Caco-2 (cell line): Measurements from ENCODE around the gene RGS7BP. TPM values are rescaled to one million over a fixed set of nuclear protein-coding genes. Genes with fewer than 3 reads are reported as not detected.

Experiments used
- BruUV-seq: library from RNA; stranded (reverse); fragments of 400-500 nt; replicated peaks from 2 replicates; lab custom pipeline; 2021; lab: Mats Ljungman, UMichigan
- CTCF ChIA-PET: fragments of 300-600 bp; sonication (Branson Sonifier 250); formaldehyde crosslinking; loops from one replicate; lab custom pipeline; 2022; ENCODE audit warnings: antibody characterized with exemption; lab: Charles Lee
- POLR2A ChIA-PET: fragments of 300-600 bp; sonication (Branson Sonifier 250); formaldehyde crosslinking; loops from one replicate; lab custom pipeline; 2022; ENCODE audit warnings: antibody characterized with exemption; lab: Charles Lee
- DNase-seq, 2 experiments: peaks; one replicate each; pipeline versions ENCODE4 v3.0.0 to v3.0.0-alpha.2; 2020 to 2022
- H3K27me3 ChIP-seq: replicated peaks from 2 replicates; pipeline ENCODE4 v1.6.0; 2011; ENCODE audit warnings: low read length; ENCODE audit not compliant: control insufficient read depth, insufficient read depth
- H3K36me3 ChIP-seq: 2 replicates; pipeline ENCODE4 v1.5.1; 2011; ENCODE audit warnings: low read length; ENCODE audit not compliant: control insufficient read depth, insufficient read depth
- H3K4me1 ChIP-seq: fragments of 250-450 bp; sonication (Bioruptor Pico); 2 replicates; pipeline ENCODE4 v1.5.1; 2020; ENCODE audit warnings: mild to moderate bottlenecking
- H3K4me3 ChIP-seq: 2 replicates; pipeline ENCODE4 v1.5.1; 2011; ENCODE audit warnings: low read depth, mild to moderate bottlenecking, control low read depth, low read length
- H3K9me3 ChIP-seq: fragments of 250-450 bp; sonication (Bioruptor Pico); 2 replicates; pipeline ENCODE4 v1.5.1; 2020; ENCODE audit warnings: mild to moderate bottlenecking, moderate library complexity
- H3K27ac Mint-ChIP-seq: one replicate; pipeline ENCODE4 v1.8.0; 2022; ENCODE audit warnings: mixed read lengths; ENCODE audit not compliant: unreplicated experiment
- H3K27me3 Mint-ChIP-seq: one replicate; pipeline ENCODE4 v1.8.0; 2022; ENCODE audit warnings: mixed read lengths; ENCODE audit not compliant: insufficient read depth, unreplicated experiment
- H3K36me3 Mint-ChIP-seq: one replicate; pipeline ENCODE4 v1.8.0; 2022; ENCODE audit warnings: mild to moderate bottlenecking, mixed read lengths; ENCODE audit not compliant: insufficient read depth, unreplicated experiment
- H3K4me1 Mint-ChIP-seq: one replicate; pipeline ENCODE4 v1.8.0; 2022; ENCODE audit warnings: low read depth, mixed read lengths; ENCODE audit not compliant: unreplicated experiment
- H3K4me3 Mint-ChIP-seq: one replicate; pipeline ENCODE4 v1.8.0; 2022; ENCODE audit warnings: mild to moderate bottlenecking, moderate library complexity, mixed read lengths; ENCODE audit not compliant: unreplicated experiment
- H3K9me3 Mint-ChIP-seq: one replicate; pipeline ENCODE4 v1.8.0; 2022; ENCODE audit warnings: mixed read lengths; ENCODE audit not compliant: unreplicated experiment
- intact Hi-C: fragments of 100-400 bp; cut with micrococcal nuclease; formaldehyde crosslinking; loops from one replicate; pipeline ENCODE4 v1.10.0; 2022; ENCODE audit not compliant: unreplicated experiment
- total RNA-seq: library from RNA; stranded (reverse); gene quantifications from 2 replicates; pipeline ENCODE4 v1.2.3, GENCODE V29; 2022
- TF ChIP-seq, protein P1 (sequence below), 2 experiments: fragments of 200-600 bp in 1 of 2; IDR thresholded peaks; 1 replicate in 1 of 2; 2 replicates in 1 of 2; pipeline versions ENCODE4 v1.5.1 to v1.8.0; 2011 to 2022; ENCODE audit warnings: antibody characterized with exemption in 1 of 2, control low read depth in 1 of 2, inconsistent platforms in 1 of 2, low read depth in 1 of 2, low read length in 1 of 2, mild to moderate bottlenecking in 1 of 2, moderate library complexity in 1 of 2; ENCODE audit not compliant: insufficient read depth in 1 of 2, severe bottlenecking in 1 of 2, unreplicated experiment in 1 of 2

RGS7BP gene
- total RNA-seq, 1 experiment from 2014 or later: not detected

DNA sequence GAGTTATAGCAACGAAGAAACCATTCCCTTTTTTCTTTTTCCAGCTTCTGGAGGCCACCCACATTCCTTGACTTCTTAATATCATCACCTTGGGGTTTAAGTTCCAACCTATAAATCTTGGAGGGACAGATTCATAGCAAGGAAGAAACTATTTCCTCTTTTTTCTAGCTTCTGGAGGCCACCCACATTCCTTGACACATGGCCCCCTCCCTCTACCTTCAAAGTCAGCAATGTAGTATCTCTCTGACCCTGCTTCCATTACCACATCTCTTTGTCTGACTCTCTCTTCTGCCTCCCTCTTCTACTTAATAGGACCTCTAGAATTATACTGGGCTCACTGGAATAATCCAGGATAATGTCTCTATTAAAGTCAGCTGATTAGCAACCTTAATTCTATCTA, 149.8 kb downstream of the RGS7BP start:
- H3K27ac Mint-ChIP-seq: no peak overlapping the region
- H3K4me1 Mint-ChIP-seq: peaks cover 17% of the 10 kb centered on the region
- POLR2A ChIA-PET: no interaction called here
- no TSS peak for BruUV-seq
- TF ChIP-seq, protein P1, sequence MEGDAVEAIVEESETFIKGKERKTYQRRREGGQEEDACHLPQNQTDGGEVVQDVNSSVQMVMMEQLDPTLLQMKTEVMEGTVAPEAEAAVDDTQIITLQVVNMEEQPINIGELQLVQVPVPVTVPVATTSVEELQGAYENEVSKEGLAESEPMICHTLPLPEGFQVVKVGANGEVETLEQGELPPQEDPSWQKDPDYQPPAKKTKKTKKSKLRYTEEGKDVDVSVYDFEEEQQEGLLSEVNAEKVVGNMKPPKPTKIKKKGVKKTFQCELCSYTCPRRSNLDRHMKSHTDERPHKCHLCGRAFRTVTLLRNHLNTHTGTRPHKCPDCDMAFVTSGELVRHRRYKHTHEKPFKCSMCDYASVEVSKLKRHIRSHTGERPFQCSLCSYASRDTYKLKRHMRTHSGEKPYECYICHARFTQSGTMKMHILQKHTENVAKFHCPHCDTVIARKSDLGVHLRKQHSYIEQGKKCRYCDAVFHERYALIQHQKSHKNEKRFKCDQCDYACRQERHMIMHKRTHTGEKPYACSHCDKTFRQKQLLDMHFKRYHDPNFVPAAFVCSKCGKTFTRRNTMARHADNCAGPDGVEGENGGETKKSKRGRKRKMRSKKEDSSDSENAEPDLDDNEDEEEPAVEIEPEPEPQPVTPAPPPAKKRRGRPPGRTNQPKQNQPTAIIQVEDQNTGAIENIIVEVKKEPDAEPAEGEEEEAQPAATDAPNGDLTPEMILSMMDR (IDR thresholded peaks at IDR 0.05; ENCODE audit: insufficient read depth in 1 of 2, low read depth in 1 of 2, low read length in 1 of 2, severe bottlenecking in 1 of 2, unreplicated experiment in 1 of 2): no peak
- no peak overlapping the region for H3K4me3 Mint-ChIP-seq
- intact Hi-C loops: no loop called here
- H3K36me3 Mint-ChIP-seq: peaks cover 6% of the 10 kb centered on the region
- CTCF ChIA-PET: no interaction called here
- H3K9me3 Mint-ChIP-seq: peaks cover 20% of the 10 kb centered on the region
- Histone ChIP-seq H3K9me3 (peaks cover 6% of the 10 kb centered on the region; the same call in 1 of the 2 replicates), H3K4me1 (peaks cover 15% of the 10 kb centered on the region), H3K27me3 (no peaks in the 10 kb centered on the region), H3K36me3 (no peaks in the 10 kb centered on the region), H3K4me3 (no peak overlapping the region)
- no peaks in the 10 kb centered on the region for H3K27me3 Mint-ChIP-seq
- DNase-seq: no peak

DNA sequence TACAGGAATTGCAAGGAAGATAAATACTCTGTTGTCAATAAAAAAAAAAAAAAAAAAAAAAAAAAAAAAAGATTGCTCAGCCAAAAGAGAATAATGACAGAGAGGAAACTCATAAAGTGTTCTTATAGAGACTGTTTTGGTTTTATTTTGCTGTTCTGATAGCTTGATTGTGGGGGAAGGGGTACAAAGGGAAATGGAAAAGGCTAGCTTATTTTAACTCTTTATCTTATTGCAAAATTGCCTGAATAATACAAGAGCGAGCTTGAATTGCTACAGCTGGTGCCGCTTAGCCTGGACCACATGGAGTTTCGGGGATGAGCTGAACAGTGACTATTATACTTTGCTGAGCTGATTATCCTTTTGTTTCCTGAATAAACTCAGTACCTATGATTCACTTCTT, 153.5 kb downstream of the RGS7BP start:
- peaks cover 4% of the 10 kb centered on the region; the same call in 1 of the 2 replicates for H3K9me3 ChIP-seq
- CTCF ChIA-PET: no interaction called here
- DNase-seq: no peak
- H3K9me3 Mint-ChIP-seq: peaks cover 12% of the 10 kb centered on the region
- peaks cover 6% of the 10 kb centered on the region for H3K4me1 ChIP-seq
- H3K27ac Mint-ChIP-seq: no peak overlapping the region
- H3K36me3 Mint-ChIP-seq: no peaks in the 10 kb centered on the region
- TF ChIP-seq, protein P1 (IDR thresholded peaks at IDR 0.05; ENCODE audit: insufficient read depth in 1 of 2, low read depth in 1 of 2, low read length in 1 of 2, severe bottlenecking in 1 of 2, unreplicated experiment in 1 of 2): no peak
- peaks cover 7% of the 10 kb centered on the region for H3K4me1 Mint-ChIP-seq
- H3K27me3 ChIP-seq: no peaks in the 10 kb centered on the region
- intact Hi-C loops: no loop called here
- no peak overlapping the region for H3K4me3 ChIP-seq
- POLR2A ChIA-PET: no interaction called here
- no TSS peak for BruUV-seq
- no peaks in the 10 kb centered on the region for H3K36me3 ChIP-seq
- no peak overlapping the region for H3K4me3 Mint-ChIP-seq
- no peaks in the 10 kb centered on the region for H3K27me3 Mint-ChIP-seq

Other genes starting within 250 kb of the RGS7BP start
- not detected in 2 replicates for gene SHISAL2B, start 184.5 kb downstream of the RGS7BP start, total RNA-seq